GM12878 (cell line): Measurements from ENCODE around the gene MAP3K6. TPM values are rescaled to one million over a fixed set of nuclear protein-coding genes. Genes with fewer than 3 reads are reported as not detected.

Experiments
- ATAC-seq: fragments of 200-7000 bp; cut with Tn5 transposase; 3 replicates; pipeline ENCODE4 v1.9.1; 2020; ENCODE audit warnings: mild to moderate bottlenecking, moderate library complexity
- BruUV-seq: library from RNA; stranded (reverse); fragments of 400-500 nt; replicated peaks from 2 replicates; lab custom pipeline; 2021; lab: Mats Ljungman, UMichigan
- CTCF ChIA-PET: fragments of 300-600 bp; sonication (Branson Sonifier 250); formaldehyde crosslinking; extraction: SDS; loops from one replicate; lab custom pipeline; 2021; ENCODE audit warnings: inconsistent platforms; lab: Yijun Ruan, JAX
- POLR2A ChIA-PET: fragments of 350-600 bp; formaldehyde crosslinking; extraction: SDS; loops from one replicate; lab custom pipeline; 2021; ENCODE audit warnings: inconsistent platforms; lab: Charles Lee
- RAD21 ChIA-PET: fragments of 300-600 bp; sonication (Branson Sonifier 250); formaldehyde crosslinking; loops from one replicate; lab custom pipeline; 2023; ENCODE audit warnings: antibody characterized with exemption; ENCODE audit not compliant: unreplicated experiment; lab: Charles Lee
- SMC1A ChIA-PET: fragments of 300-600 bp; sonication (Branson Sonifier 250); formaldehyde crosslinking; loops from one replicate; lab custom pipeline; 2023; ENCODE audit not compliant: unreplicated experiment, uncharacterized antibody; lab: Charles Lee
- DNase-seq: peaks from one replicate; pipeline ENCODE4 v3.0.0-alpha.2; 2011; ENCODE audit warnings: low read depth, low spot score
- FAIRE-seq: peaks from 3 replicates; lab custom pipeline; 2011; peaks lifted over from hg19 to GRCh38; lab: Jason Lieb, UNC
- H2AFZ ChIP-seq: 2 replicates; pipeline ENCODE4 v1.6.0; 2011; ENCODE audit warnings: low read depth, low read length, control low read depth; ENCODE audit not compliant: control insufficient read depth
- H3K27ac ChIP-seq: 2 replicates; pipeline ENCODE4 v1.5.1; 2011; ENCODE audit warnings: control low read depth; ENCODE audit not compliant: control insufficient read depth, insufficient read depth
- H3K27me3 ChIP-seq, 2 experiments: replicated peaks in 1 of 2; 2 replicates each; pipeline versions ENCODE4 v1.6.0 to v1.6.1; 2011; ENCODE audit warnings: low read length in 1 of 2; ENCODE audit not compliant: control insufficient read depth in 2 of 2, insufficient read depth in 2 of 2
- H3K36me3 ChIP-seq, 2 experiments: 2 replicates each; pipeline ENCODE4 v1.5.1; 2011; ENCODE audit warnings: low read length in 1 of 2; ENCODE audit not compliant: control insufficient read depth in 2 of 2, insufficient read depth in 2 of 2
- H3K4me1 ChIP-seq: 2 replicates; pipeline ENCODE4 v1.6.1; 2011; ENCODE audit warnings: mild to moderate bottlenecking, low read length, moderate library complexity, mixed read lengths; ENCODE audit not compliant: control insufficient read depth, insufficient read depth
- H3K4me2 ChIP-seq: 2 replicates; pipeline ENCODE4 v1.6.0; 2011; ENCODE audit warnings: control low read depth; ENCODE audit not compliant: control insufficient read depth, insufficient read depth
- H3K4me3 ChIP-seq: fragments of 200-600 bp; sonication (generic); 2 replicates; pipeline ENCODE4 v1.5.1; 2016
- H3K79me2 ChIP-seq: 2 replicates; pipeline ENCODE4 v1.6.0; 2011; ENCODE audit warnings: low read length; ENCODE audit not compliant: control insufficient read depth, insufficient read depth
- H3K9ac ChIP-seq: 2 replicates; pipeline ENCODE4 v1.8.0; 2011; ENCODE audit warnings: low read length, control low read depth, mixed read lengths; ENCODE audit not compliant: control insufficient read depth, insufficient read depth
- H3K9me3 ChIP-seq: replicated peaks from 3 replicates; pipeline ENCODE4 v1.5.1; 2011; ENCODE audit warnings: mild to moderate bottlenecking, low read length; ENCODE audit not compliant: control insufficient read depth, insufficient read depth
- H4K20me1 ChIP-seq: 2 replicates; pipeline ENCODE4 v1.6.0; 2011; ENCODE audit not compliant: control insufficient read depth, insufficient read depth
- BCL11A ChIP-seq: IDR thresholded peaks from 2 replicates; pipeline ENCODE4 v1.6.1; 2011; ENCODE audit warnings: low read depth, low read length
- BCLAF1 ChIP-seq: fragments of 450-650 bp; IDR thresholded peaks from 2 replicates; pipeline ENCODE4 v1.6.1; 2017; ENCODE audit warnings: antibody characterized with exemption, mild to moderate bottlenecking, moderate library complexity
- CHD2 ChIP-seq: IDR thresholded peaks from 2 replicates; pipeline ENCODE4 v1.6.1; 2011; ENCODE audit warnings: low read depth, low read length, improper control_type of control experiment, borderline replicate concordance
- EGR1 ChIP-seq, 2 experiments: IDR thresholded peaks; 1 replicate in 1 of 2; 2 replicates in 1 of 2; pipeline ENCODE4 v1.6.1; 2011 to 2012; ENCODE audit warnings: low read depth in 2 of 2, low read length in 2 of 2, borderline replicate concordance in 1 of 2, mild to moderate bottlenecking in 1 of 2, moderate library complexity in 1 of 2
- EP300 ChIP-seq, 2 experiments: fragments of 150-350 bp in 1 of 2; IDR thresholded peaks; 2 replicates each; pipeline ENCODE4 v1.6.1; 2011 to 2012; ENCODE audit warnings: low read depth in 2 of 2, low read length in 2 of 2, borderline replicate concordance in 1 of 2, improper control_type of control experiment in 1 of 2, inconsistent platforms in 1 of 2; ENCODE audit not compliant: control insufficient read depth in 1 of 2
- FOS ChIP-seq: IDR thresholded peaks from 3 replicates; pipeline ENCODE4 v1.6.1; 2011; ENCODE audit warnings: borderline replicate concordance; ENCODE audit not compliant: insufficient read length; ENCODE audit errors: extremely low read depth
- IRF3 ChIP-seq: fragments of 450-650 bp; IDR thresholded peaks from 2 replicates; pipeline ENCODE4 v1.6.1; 2014; ENCODE audit warnings: mild to moderate bottlenecking
- JUNB ChIP-seq: IDR thresholded peaks from 2 replicates; pipeline ENCODE4 v1.6.1; 2016; ENCODE audit warnings: antibody characterized with exemption, mild to moderate bottlenecking
- SMARCA5 ChIP-seq: fragments of 450-650 bp; IDR thresholded peaks from 2 replicates; pipeline ENCODE4 v1.6.1; 2017; ENCODE audit warnings: mild to moderate bottlenecking
- USF1 ChIP-seq: IDR thresholded peaks from 2 replicates; pipeline ENCODE4 v1.6.1; 2011; ENCODE audit warnings: borderline replicate concordance, low read depth, mild to moderate bottlenecking, moderate library complexity, mixed read lengths, low read length; ENCODE audit not compliant: insufficient read depth; ENCODE audit errors: extremely low read length
- ZNF24 ChIP-seq: fragments of 450-650 bp; IDR thresholded peaks from 2 replicates; pipeline ENCODE4 v1.6.1; 2017; ENCODE audit warnings: antibody characterized with exemption, mild to moderate bottlenecking
- WGBS: methylation state at CpG from one replicate; pipeline ENCODE4 v1.1.6; 2016; ENCODE audit warnings: low lambda C conversion rate; ENCODE audit not compliant: insufficient replicate concordance, insufficient coverage; ENCODE audit errors: missing lambda C conversion rate; 5-methylcytosine and 5-hydroxymethylcytosine counted together
- in situ Hi-C: fragments of 300-500 bp; cut with MboI; formaldehyde crosslinking; loops from 9 replicates; pipeline ENCODE4 v1.14.3; 2018; ENCODE audit warnings: mixed read lengths
- intact Hi-C: fragments of 100-400 bp; cut with micrococcal nuclease; formaldehyde crosslinking; loops from one replicate; pipeline ENCODE4 v1.14.2; 2022; ENCODE audit not compliant: unreplicated experiment
- polyA plus RNA-seq, 11 experiments: library from polyadenylated mRNA; depleted of rRNA in 4 of 11; unstranded in 6 of 11; stranded (reverse) in 5 of 11; fragments of >200 nt; fragmentation: Nextera tagmentation in 4 of 11; fragmentation: Illumina TruSeq in 1 of 11; extraction: Ambion mirVana in 4 of 11; extraction: Trizol in 1 of 11; gene quantifications; 1 replicate in 1 of 11; 2 replicates in 10 of 11; pipeline versions ENCODE4 v1.2.1 to v1.2.3, GENCODE V29; 2011 to 2016; ENCODE audit warnings: inconsistent platforms in 2 of 11, missing spikeins in 2 of 11, low read depth in 1 of 11
- total RNA-seq, 4 experiments: library from RNA; depleted of rRNA in 3 of 4; stranded (reverse); fragments of >200 nt in 3 of 4; fragmentation: Illumina TruSeq in 1 of 4; extraction: Trizol in 1 of 4; gene quantifications; 2 replicates each; pipeline versions ENCODE4 v1.2.1 to v1.2.3, GENCODE V29; 2013 to 2021
- TF ChIP-seq, protein P1 (sequence below): fragments of 450-650 bp; IDR thresholded peaks from 2 replicates; pipeline ENCODE4 v1.6.1; 2017; ENCODE audit warnings: borderline replicate concordance
- TF ChIP-seq, protein P2 (sequence below): fragments of 450-650 bp; IDR thresholded peaks from 2 replicates; pipeline ENCODE4 v1.6.1; 2016; ENCODE audit warnings: mild to moderate bottlenecking

The MAP3K6 gene
- total and polyA plus RNA-seq, 10 of the 15 experiments (the other 5 are each of a cell fraction or from before 2014, with no cell fraction given), result 0.15 to 3.4 (median 1.2) TPM; not detected in 1

GRCh38 chr1:27377760-27378495 lies 11.2 kb upstream of the MAP3K6 start:
- Histone ChIP-seq H3K4me3 (no peak overlapping the region), H2AFZ (no peak overlapping the region), H3K27me3 (peaks cover 0 to 2% of the 10 kb centered on the region in 2 experiments; a peak in 2 of 4 replicates), H3K27ac (no peak overlapping the region), H3K4me1 (no peaks in the 10 kb centered on the region; the same call in 1 of the 2 replicates), H4K20me1 (no peaks in the 10 kb centered on the region), H3K9me3 (no peaks in the 10 kb centered on the region), H3K9ac (no peak overlapping the region), H3K4me2 (no peak overlapping the region), H3K36me3 (no peaks in the 10 kb centered on the region), H3K79me2 (no peaks in the 10 kb centered on the region)
- RAD21 ChIA-PET, result no interaction called here
- in situ Hi-C loops (no loop called here), intact Hi-C loops (no loop called here)
- POLR2A ChIA-PET, result interaction anchor here (0.6 to 0.8 kb wide), 3 partner anchors 9 to 165 kb away, joined by 3 to 5 read pairs (median 3); no protein-coding TSS in a partner anchor
- no TSS peak for BruUV-seq
- SMC1A ChIA-PET, result no interaction called here
- 59% methylated on average over 11 of the region's 12 CpGs for WGBS
- CTCF ChIA-PET, result interaction anchor here (0.6 to 1.0 kb wide), 2 partner anchors 10 to 76 kb away, joined by 3 to 4 read pairs; no protein-coding TSS in a partner anchor
- DNase-seq (no peak), FAIRE-seq (no peak), ATAC-seq (no peak)
- TF ChIP-seq ZNF24 (no peak), EP300 (IDR thresholded peaks at IDR 0.05; ENCODE audit: borderline replicate concordance in 1 of 2, control insufficient read depth in 1 of 2, low read depth in 2 of 2, low read length in 2 of 2) (no peak), CHD2 (no peak), FOS (no peak), SMARCA5 (no peak), BCL11A (no peak), EGR1 (IDR thresholded peaks at IDR 0.05; ENCODE audit: borderline replicate concordance in 1 of 2, low read depth in 2 of 2, low read length in 2 of 2) (no peak), IRF3 (no peak), USF1 (no peak), JUNB (no peak), BCLAF1 (no peak)
- TF ChIP-seq, protein P1, sequence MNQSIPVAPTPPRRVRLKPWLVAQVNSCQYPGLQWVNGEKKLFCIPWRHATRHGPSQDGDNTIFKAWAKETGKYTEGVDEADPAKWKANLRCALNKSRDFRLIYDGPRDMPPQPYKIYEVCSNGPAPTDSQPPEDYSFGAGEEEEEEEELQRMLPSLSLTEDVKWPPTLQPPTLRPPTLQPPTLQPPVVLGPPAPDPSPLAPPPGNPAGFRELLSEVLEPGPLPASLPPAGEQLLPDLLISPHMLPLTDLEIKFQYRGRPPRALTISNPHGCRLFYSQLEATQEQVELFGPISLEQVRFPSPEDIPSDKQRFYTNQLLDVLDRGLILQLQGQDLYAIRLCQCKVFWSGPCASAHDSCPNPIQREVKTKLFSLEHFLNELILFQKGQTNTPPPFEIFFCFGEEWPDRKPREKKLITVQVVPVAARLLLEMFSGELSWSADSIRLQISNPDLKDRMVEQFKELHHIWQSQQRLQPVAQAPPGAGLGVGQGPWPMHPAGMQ, result no peak
- TF ChIP-seq, protein P2, sequence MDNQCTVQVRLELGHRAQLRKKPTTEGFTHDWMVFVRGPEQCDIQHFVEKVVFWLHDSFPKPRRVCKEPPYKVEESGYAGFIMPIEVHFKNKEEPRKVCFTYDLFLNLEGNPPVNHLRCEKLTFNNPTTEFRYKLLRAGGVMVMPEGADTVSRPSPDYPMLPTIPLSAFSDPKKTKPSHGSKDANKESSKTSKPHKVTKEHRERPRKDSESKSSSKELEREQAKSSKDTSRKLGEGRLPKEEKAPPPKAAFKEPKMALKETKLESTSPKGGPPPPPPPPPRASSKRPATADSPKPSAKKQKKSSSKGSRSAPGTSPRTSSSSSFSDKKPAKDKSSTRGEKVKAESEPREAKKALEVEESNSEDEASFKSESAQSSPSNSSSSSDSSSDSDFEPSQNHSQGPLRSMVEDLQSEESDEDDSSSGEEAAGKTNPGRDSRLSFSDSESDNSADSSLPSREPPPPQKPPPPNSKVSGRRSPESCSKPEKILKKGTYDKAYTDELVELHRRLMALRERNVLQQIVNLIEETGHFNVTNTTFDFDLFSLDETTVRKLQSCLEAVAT, result no peak
